Lower lobe of right lung (tissue), 2 donors: ENCODE data around the gene UQCR11. TPM values are rescaled to one million over a fixed set of nuclear protein-coding genes. Genes with fewer than 3 reads are reported as not detected.
A peak's percentile ranks its signal among the peaks of the same experiment; 100 is the strongest.

ENCODE experiments used
- ATAC-seq, 2 donors: fragments of 200-7000 bp; cut with Tn5 transposase; one replicate each; pipeline ENCODE4 v1.9.1; 2020 to 2022; ENCODE audit warnings: mild to moderate bottlenecking in 2 of 2, moderate library complexity in 2 of 2
- DNase-seq: peaks from one replicate; pipeline ENCODE4 v3.0.0-alpha.2; 2020
- H3K27ac ChIP-seq: fragments of 200-600 bp; one replicate; pipeline ENCODE4 v1.8.0; 2022
- H3K27me3 ChIP-seq: fragments of 200-600 bp; one replicate; pipeline ENCODE4 v1.8.0; 2022; ENCODE audit warnings: low read depth
- H3K36me3 ChIP-seq: fragments of 200-600 bp; one replicate; pipeline ENCODE4 v1.8.0; 2022; ENCODE audit warnings: mild to moderate bottlenecking
- H3K4me1 ChIP-seq: fragments of 200-600 bp; one replicate; pipeline ENCODE4 v1.8.0; 2022
- H3K4me3 ChIP-seq: fragments of 200-600 bp; one replicate; pipeline ENCODE4 v1.8.0; 2022; ENCODE audit warnings: mild to moderate bottlenecking
- H3K9me3 ChIP-seq: fragments of 200-600 bp; one replicate; pipeline ENCODE4 v1.8.0; 2022
- CTCF ChIP-seq: fragments of 200-600 bp; IDR thresholded peaks from one replicate; pipeline ENCODE4 v1.8.0; 2022; ENCODE audit warnings: antibody characterized with exemption, mild to moderate bottlenecking
- intact Hi-C: fragments of 100-400 bp; cut with DNase I; formaldehyde crosslinking; loops from one replicate; pipeline ENCODE4 v1.11.0; 2022
- total RNA-seq: library from RNA; stranded (reverse); fragmentation: NEBNext Ultra II Directional; extraction: Animal tissue kit (Norgen Biotek cat#: 25700); gene quantifications from one replicate; pipeline ENCODE4 v1.2.1, GENCODE V29; 2021
- donor health status: DM: no; HTN: yes; CAD: no; lungs with severe emphysema.

Gene UQCR11
- total RNA-seq, 1 donor from 2014 or later = 164 TPM

DNA sequence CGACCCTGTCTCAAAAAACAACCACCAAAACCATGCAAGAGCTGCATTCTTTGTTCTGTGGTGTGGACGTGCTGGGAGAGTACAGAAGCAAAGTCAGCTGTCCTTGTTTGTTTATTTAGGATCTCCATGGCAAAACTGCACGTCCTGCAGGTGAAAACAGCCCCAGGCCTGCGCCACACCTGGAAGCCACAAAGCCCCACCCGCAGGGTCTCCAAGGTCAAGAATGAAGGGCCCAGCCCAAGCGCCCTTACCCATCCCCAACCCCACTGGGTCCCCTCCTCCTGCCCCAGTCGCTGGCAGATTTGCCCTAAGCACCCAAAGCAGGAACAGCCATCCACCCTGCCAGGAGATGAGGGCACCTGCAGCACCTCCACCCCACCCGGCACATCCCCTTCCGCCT is 23.1 kb downstream of the UQCR11 start:
- TF ChIP-seq CTCF = no peak
- H3K9me3 ChIP-seq = no peaks in the 10 kb centered on the region
- H3K27ac ChIP-seq = no peak overlapping the region
- peaks cover 73% of the 10 kb centered on the region for H3K36me3 ChIP-seq
- ATAC-seq = no peak
- no peaks in the 10 kb centered on the region for H3K27me3 ChIP-seq
- intact Hi-C loops = no loop called here
- no peak for DNase-seq
- H3K4me3 ChIP-seq = no peak overlapping the region
- H3K4me1 ChIP-seq = no peaks in the 10 kb centered on the region

- DNase-seq (no peak), ATAC-seq (no peak)
- no peaks in the 10 kb centered on the region for H3K9me3 ChIP-seq
- H3K4me3 ChIP-seq = no peak overlapping the region
- no peak overlapping the region for H3K27ac ChIP-seq
- no peaks in the 10 kb centered on the region for H3K4me1 ChIP-seq
- H3K27me3 ChIP-seq = no peaks in the 10 kb centered on the region
- intact Hi-C loops = no loop called here
- no peak for TF ChIP-seq CTCF
- peaks cover 81% of the 10 kb centered on the region for H3K36me3 ChIP-seq
These were observed 24.3 kb downstream of the UQCR11 start for GRCh38 chr19:1580957-1581356.

DNA sequence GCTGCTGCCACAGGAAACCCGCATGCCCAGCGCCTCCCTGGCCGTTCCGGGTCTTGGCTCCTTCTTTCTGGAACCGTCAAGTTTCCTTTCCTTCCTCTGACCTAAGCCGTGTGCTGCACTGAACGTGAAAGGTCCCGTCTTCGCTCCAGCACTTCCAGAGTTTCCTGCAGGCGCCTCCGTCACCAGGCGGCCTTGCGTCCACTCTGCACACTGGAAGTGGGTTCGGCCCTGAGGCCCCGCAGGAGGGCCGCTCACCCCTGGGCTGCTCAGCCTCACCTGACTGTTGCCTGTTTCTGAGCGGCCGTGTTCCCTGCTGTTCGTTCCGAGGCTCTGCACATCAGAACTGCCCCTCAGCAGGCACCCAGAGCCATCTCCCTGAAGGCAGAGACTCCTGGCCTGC is 24.9 kb downstream of the UQCR11 start:
- no peak for DNase-seq
- intact Hi-C loops = no loop called here
- no peaks in the 10 kb centered on the region for H3K4me1 ChIP-seq

DNA sequence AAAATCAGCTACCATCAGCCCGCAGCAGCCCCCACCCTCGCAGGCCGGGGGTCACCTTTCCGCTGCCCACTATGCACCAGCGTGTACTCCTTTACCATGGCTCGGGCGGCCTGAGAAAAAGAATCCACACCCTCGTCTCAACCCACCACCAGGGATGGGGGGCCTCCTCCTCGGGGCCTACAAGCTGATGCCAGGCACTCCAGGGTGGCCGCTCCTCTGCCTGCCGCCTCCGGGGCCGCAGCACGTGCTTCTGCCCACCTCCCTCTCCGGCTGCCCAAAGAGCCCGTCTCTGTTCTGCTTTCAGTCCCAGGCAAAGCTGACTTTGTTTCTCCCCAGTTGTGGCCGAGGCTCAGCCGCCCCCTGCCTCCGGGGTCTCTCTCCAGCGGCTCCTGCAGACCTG is 26.0 kb downstream of the UQCR11 start:
- Histone ChIP-seq H3K9me3 (no peaks in the 10 kb centered on the region), H3K27me3 (no peaks in the 10 kb centered on the region), H3K27ac (no peak overlapping the region), H3K4me3 (no peak overlapping the region), H3K36me3 (peaks cover 75% of the 10 kb centered on the region), H3K4me1 (no peaks in the 10 kb centered on the region)
- TF ChIP-seq CTCF = no peak
- intact Hi-C loops = no loop called here
- DNase-seq (no peak), ATAC-seq (no peak)

More for the DNA sequence above, 24.9 kb downstream of the UQCR11 start:
- Histone ChIP-seq H3K4me3 (no peak overlapping the region), H3K27ac (no peak overlapping the region), H3K9me3 (no peaks in the 10 kb centered on the region), H3K36me3 (peaks cover 81% of the 10 kb centered on the region), H3K27me3 (no peaks in the 10 kb centered on the region)
- no peak for TF ChIP-seq CTCF
- ATAC-seq = no peak

GRCh38 chr19:1577929-1578618 is 27.2 kb downstream of the UQCR11 start:
- H3K27ac ChIP-seq = no peak overlapping the region
- H3K4me1 ChIP-seq = no peaks in the 10 kb centered on the region
- intact Hi-C loops = no loop called here
- DNase-seq = no peak
- H3K27me3 ChIP-seq = no peaks in the 10 kb centered on the region
- no peak for TF ChIP-seq CTCF
- peak in 1 of 2 donors; percentile 10 for ATAC-seq
- H3K9me3 ChIP-seq = no peaks in the 10 kb centered on the region
- no peak overlapping the region for H3K4me3 ChIP-seq
- H3K36me3 ChIP-seq = peaks cover 63% of the 10 kb centered on the region
